ENCODE results near the gene PKDREJ.

GRCh38 chr22:46281866-46282678 lies 18.9 kb upstream of the PKDREJ start:
- TF ChIP-seq CTCF (IDR thresholded peaks at IDR 0.05) (no peak), POLR2A (IDR thresholded peaks at IDR 0.05) (no peak)

Measured in vagina (tissue), 2 donors.